K562 (cell line): ENCODE data around the gene COX6A1. TPM values are rescaled to one million over a fixed set of nuclear protein-coding genes. Genes with fewer than 3 reads are reported as not detected.

Source experiments
- ELF1 ChIP-seq: fragments of 200-800 bp; sonication (Bioruptor generic); IDR thresholded peaks from 2 replicates; pipeline ENCODE4 v1.6.1; 2016; ENCODE audit warnings: missing genetic modification characterization, missing compliant biosample characterization
- GTF2F1 ChIP-seq: IDR thresholded peaks from 2 replicates; pipeline ENCODE4 v1.6.1; 2011; ENCODE audit warnings: low read depth, low read length, improper control_type of control experiment
- HNRNPLL ChIP-seq: fragments of 200-400 bp; formaldehyde crosslinking; IDR thresholded peaks from 2 replicates; pipeline ENCODE4 v1.6.1; 2017; ENCODE audit warnings: low read length, low read depth, mild to moderate bottlenecking; ENCODE audit not compliant: poor library complexity, severe bottlenecking
- KLF13 ChIP-seq: fragments of 450-650 bp; IDR thresholded peaks from 2 replicates; pipeline ENCODE4 v1.6.1; 2016; ENCODE audit warnings: missing genetic modification characterization, low read depth, mild to moderate bottlenecking, missing compliant biosample characterization, moderate library complexity, borderline replicate concordance
- MCM5 ChIP-seq: fragments of 450-650 bp; IDR thresholded peaks from 2 replicates; pipeline ENCODE4 v1.6.1; 2016; ENCODE audit warnings: low read depth
- NR2C2 ChIP-seq, 2 experiments: fragments of 200-800 bp in 1 of 2; sonication (Bioruptor generic) in 1 of 2; sonication (generic) in 1 of 2; formaldehyde crosslinking in 1 of 2; IDR thresholded peaks; 2 replicates each; pipeline versions ENCODE4 v1.6.1 to v1.8.0; 2016 to 2022; ENCODE audit warnings: mild to moderate bottlenecking in 1 of 2, missing compliant biosample characterization in 1 of 2, missing genetic modification characterization in 1 of 2, missing genetic modification reagents in 1 of 2
- PKNOX1 ChIP-seq: fragments of 450-650 bp; IDR thresholded peaks from 2 replicates; pipeline ENCODE4 v1.6.1; 2016
- REST ChIP-seq, 2 experiments: fragments of 450-650 bp; formaldehyde crosslinking in 1 of 2; IDR thresholded peaks; 2 replicates each; pipeline versions ENCODE4 v1.4.0 to v1.6.1; 2014 to 2020; ENCODE audit warnings: mild to moderate bottlenecking in 2 of 2, borderline replicate concordance in 1 of 2, low read depth in 1 of 2
- SIN3A ChIP-seq, 2 experiments: fragments of 150-350 bp in 1 of 2; IDR thresholded peaks; 2 replicates each; pipeline ENCODE4 v1.6.1; 2011 to 2016; ENCODE audit warnings: borderline replicate concordance in 2 of 2, low read depth in 2 of 2, low read length in 2 of 2, mild to moderate bottlenecking in 2 of 2, moderate library complexity in 2 of 2; ENCODE audit not compliant: control insufficient read depth in 1 of 2
- SMAD3 ChIP-seq: fragments of 450-650 bp; formaldehyde crosslinking; conservative IDR thresholded peaks from 2 replicates; pipeline ENCODE4 v1.4.0; 2020; ENCODE audit warnings: mild to moderate bottlenecking
- TBL1XR1 ChIP-seq, 2 experiments: IDR thresholded peaks; 2 replicates each; pipeline ENCODE4 v1.6.1; 2012; ENCODE audit warnings: improper control_type of control experiment in 2 of 2, low read length in 2 of 2, mild to moderate bottlenecking in 1 of 2
- TFE3 ChIP-seq: fragments of 450-650 bp; formaldehyde crosslinking; IDR thresholded peaks from 2 replicates; pipeline ENCODE4 v1.4.0; 2020; ENCODE audit warnings: mild to moderate bottlenecking, mixed read lengths
- ZBTB17 ChIP-seq: fragments of 450-650 bp; formaldehyde crosslinking; IDR thresholded peaks from 2 replicates; pipeline ENCODE4 v1.4.0; 2020; ENCODE audit warnings: mild to moderate bottlenecking
- ZNF431 ChIP-seq: sonication (generic); formaldehyde crosslinking; IDR thresholded peaks from 2 replicates; pipeline ENCODE4 v1.8.0; 2022; ENCODE audit warnings: mild to moderate bottlenecking, missing genetic modification reagents
- ZNF561 ChIP-seq: fragments of 450-650 bp; formaldehyde crosslinking; conservative IDR thresholded peaks from 2 replicates; pipeline ENCODE4 v1.4.0; 2020; ENCODE audit warnings: mild to moderate bottlenecking, moderate library complexity
- polyA plus RNA-seq, 8 experiments: library from polyadenylated mRNA; depleted of rRNA in 4 of 8; stranded (reverse) in 5 of 8; unstranded in 3 of 8; fragments of >200 nt; fragmentation: Nextera tagmentation in 2 of 8; fragmentation: Illumina TruSeq in 1 of 8; extraction: Ambion mirVana in 2 of 8; extraction: Trizol in 1 of 8; gene quantifications; 2 replicates each; pipeline versions ENCODE4 v1.2.1 to v1.2.3, GENCODE V29; 2011 to 2014; ENCODE audit warnings: inconsistent platforms in 1 of 8, missing spikeins in 1 of 8
- total RNA-seq, 7 experiments: library from RNA; depleted of rRNA in 6 of 7; stranded (reverse); fragments of >200 nt in 6 of 7; fragmentation: Illumina TruSeq in 2 of 7; extraction: Trizol in 2 of 7; gene quantifications; 2 replicates each; pipeline versions ENCODE4 v1.2.1 to v1.2.3, GENCODE V29; 2011 to 2021; ENCODE audit warnings: low replicate concordance in 1 of 7

COX6A1 gene
- total and polyA plus RNA-seq, 9 of the 15 experiments (the other 6 are each of a cell fraction or from before 2014, with no cell fraction given), result 414 to 4,142 (median 931) TPM

GRCh38 chr12:120437735-120438494 lies at the start of gene COX6A1 (continued):
- TF ChIP-seq SIN3A (IDR thresholded peaks at IDR 0.05; ENCODE audit: borderline replicate concordance in 2 of 2, control insufficient read depth in 1 of 2, low read depth in 2 of 2, low read length in 2 of 2), result peak; percentile 52 to 70; a peak in 2 of 4 replicates
- peak; percentile 70; the same call in 1 of the 2 replicates for TF ChIP-seq KLF13 (tag)
- TF ChIP-seq GTF2F1, result 0 out of 2 replicates have a peak, but pooled peaks have one; percentile 22
- no peak for TF ChIP-seq SMAD3
- TF ChIP-seq REST (IDR thresholded peaks at IDR 0.05; ENCODE audit: borderline replicate concordance), result no peak
- TF ChIP-seq REST (CRISPR knock-in tag; IDR thresholded peaks at IDR 0.05; ENCODE audit: low read depth), result peak; percentile 43; the same call in 1 of the 2 replicates
- TF ChIP-seq ZBTB17 (CRISPR knock-in tag), result peak; percentile 75
- peak; percentile 79 for TF ChIP-seq PKNOX1
- peak; percentile 54 for TF ChIP-seq HNRNPLL
- no peak for TF ChIP-seq TFE3 (CRISPR knock-in tag)
- TF ChIP-seq NR2C2 (CRISPR knock-in tag; IDR thresholded peaks at IDR 0.05), result peak; percentile 48; the same call in 1 of the 2 replicates
- TF ChIP-seq NR2C2 (tag; IDR thresholded peaks at IDR 0.05), result peak; percentile 90
- TF ChIP-seq ELF1 (tag), result peak; percentile 84
- no peak for TF ChIP-seq ZNF561
- TF ChIP-seq MCM5, result no peak
- TF ChIP-seq TBL1XR1 (IDR thresholded peaks at IDR 0.05; ENCODE audit: low read length in 2 of 2), result no peak
- no peak for TF ChIP-seq ZNF431
